ENCODE data around the gene SIGMAR1. TPM values are rescaled to one million over a fixed set of nuclear protein-coding genes. Genes with fewer than 3 reads are reported as not detected.
A peak's percentile ranks its signal among the peaks of the same experiment; 100 is the strongest.

Gene SIGMAR1
- total RNA-seq, 3 donors from 2014 or later (not counting 1 experiment from before 2014, with no cell fraction given): 22.1 to 29.8 (median 23.0) TPM

GRCh38 chr9:34623374-34624235 lies 14.0 kb downstream of the SIGMAR1 start:
- Mint-ChIP-seq H3K4me1 (peaks cover 36 to 44% of the 10 kb centered on the region in 2 donors), H3K36me3 (peaks cover 5% of the 10 kb centered on the region), H3K27ac (no peak overlapping the region), H3K27me3 (ENCODE audit: low read depth in 2 of 2) (peaks cover 49 to 51% of the 10 kb centered on the region in 2 donors), H3K9me3 (no peaks in the 10 kb centered on the region), H3K4me3 (peak overlapping the region; percentile 39)
- no peaks in the 10 kb centered on the region for H3K36me3 ChIP-seq (ENCODE audit: control insufficient read depth, insufficient read depth, low read length)
- H3K27ac ChIP-seq (ENCODE audit: low read length): no peak overlapping the region
- peaks cover 58% of the 10 kb centered on the region for H3K27me3 ChIP-seq (ENCODE audit: control insufficient read depth, insufficient read depth, low read length)
- peak in 1 of 2 donors; percentile 38 for DNase-seq
- ATAC-seq: no peak
- 8% methylated on average over 55 of the region's 63 CpGs for WGBS (ENCODE audit: insufficient coverage)
- intact Hi-C loops (cut with micrococcal nuclease): no loop called here
- H3K4me3 ChIP-seq (ENCODE audit: low read length): no peak overlapping the region
- no peak for TF ChIP-seq CTCF (IDR thresholded peaks at IDR 0.05)
- no peaks in the 10 kb centered on the region for H3K9me3 ChIP-seq (ENCODE audit: control insufficient read depth, insufficient read depth, low read length)
- peaks cover 34% of the 10 kb centered on the region for H3K4me1 ChIP-seq (ENCODE audit: control insufficient read depth, insufficient read depth, low read length)

DNA sequence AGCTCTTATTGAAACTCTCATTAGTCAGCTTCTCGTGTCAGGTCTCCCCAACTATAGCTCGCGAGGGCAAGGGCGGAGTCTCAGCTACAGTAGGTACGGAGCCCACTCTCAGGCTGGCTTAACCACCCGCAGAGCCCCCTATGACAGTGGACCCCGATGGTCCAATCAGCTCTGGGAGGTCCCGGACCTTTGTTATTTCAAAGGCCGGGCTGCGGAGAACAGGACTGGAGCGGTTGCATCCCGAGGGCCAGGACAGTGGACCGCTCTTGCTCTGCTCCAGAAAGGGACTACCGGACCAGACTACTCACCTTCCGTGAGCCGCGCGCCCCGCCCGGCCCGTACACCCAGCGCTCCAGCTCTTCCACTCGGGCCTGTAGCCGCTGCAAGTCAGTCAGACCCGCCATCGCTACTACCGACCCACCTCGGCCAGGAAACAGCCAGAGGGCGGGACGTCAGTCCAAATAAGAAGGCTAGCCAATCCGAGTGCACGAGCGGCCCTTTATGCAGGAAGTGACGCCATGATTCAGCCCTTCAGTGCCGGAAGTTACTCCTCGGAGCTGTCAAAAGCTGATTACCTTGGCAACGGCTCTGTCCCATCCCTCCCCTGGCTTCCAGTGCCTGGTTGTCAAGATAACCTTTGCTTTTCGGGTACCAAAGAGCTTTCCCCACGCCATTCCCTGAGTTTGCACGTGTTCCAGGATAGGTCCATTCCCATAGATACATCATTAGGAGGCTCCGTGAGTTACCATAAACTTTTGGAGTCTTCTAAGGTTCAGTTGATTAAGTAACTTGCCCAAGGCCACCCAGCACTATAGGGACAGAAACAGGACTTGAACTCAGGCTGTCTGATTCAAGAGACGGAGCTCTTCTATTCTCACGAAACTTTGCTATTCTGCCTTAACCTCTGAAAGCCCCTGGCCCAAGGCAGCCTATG lies 17.3 kb downstream of the SIGMAR1 start, which contains the start of gene DCTN3:
DCTN3 (minus strand) TSS at position 435 of the 934 bp plus-strand sequence; CDS start at position 404, 31 bp downstream.
- peak; percentile 97 to 98 (median 97) for ATAC-seq
- peak within 1 kb of the TSS; percentile 68 for H3K4me3 ChIP-seq (ENCODE audit: low read length)
- peaks cover 7% of the 10 kb centered on the region for H3K36me3 Mint-ChIP-seq

DNA sequence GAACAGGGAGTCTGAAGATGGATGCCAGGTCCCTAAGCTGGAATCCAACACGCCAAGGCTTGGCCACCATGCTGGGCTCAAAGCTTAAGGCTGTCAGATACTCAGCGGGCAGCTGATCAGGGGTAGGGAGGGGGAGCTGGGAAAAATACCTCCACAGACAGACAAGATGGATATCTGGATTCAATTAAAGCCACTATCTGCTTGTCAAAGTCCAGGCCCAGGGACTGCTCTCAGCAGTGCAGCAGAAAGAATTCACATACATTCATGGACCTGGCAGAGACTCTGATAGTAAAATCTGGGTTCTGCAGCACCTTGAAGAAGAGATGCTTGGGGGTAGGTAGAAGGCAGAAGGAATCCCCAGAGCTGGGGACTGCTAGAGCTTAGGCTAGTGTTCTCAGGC lies 22.5 kb downstream of the SIGMAR1 start:
- no peak overlapping the region for H3K27ac Mint-ChIP-seq
- Histone ChIP-seq H3K9me3 (ENCODE audit: control insufficient read depth, insufficient read depth, low read length) (no peaks in the 10 kb centered on the region), H3K4me3 (ENCODE audit: low read length) (no peak overlapping the region), H3K4me1 (ENCODE audit: control insufficient read depth, insufficient read depth, low read length) (peaks cover 33% of the 10 kb centered on the region), H3K36me3 (ENCODE audit: control insufficient read depth, insufficient read depth, low read length) (peaks cover 31% of the 10 kb centered on the region), H3K27me3 (ENCODE audit: control insufficient read depth, insufficient read depth, low read length) (no peaks in the 10 kb centered on the region), H3K27ac (ENCODE audit: low read length) (no peak overlapping the region)
- H3K4me3 Mint-ChIP-seq: no peak overlapping the region
- intact Hi-C loops (cut with micrococcal nuclease): no loop called here
- TF ChIP-seq CTCF (IDR thresholded peaks at IDR 0.05): no peak
- peaks cover 7% of the 10 kb centered on the region for H3K36me3 Mint-ChIP-seq
- no peaks in the 10 kb centered on the region for H3K9me3 Mint-ChIP-seq
- peaks cover 41 to 47% of the 10 kb centered on the region in 2 donors for H3K4me1 Mint-ChIP-seq
- WGBS (ENCODE audit: insufficient coverage): 100% methylated on average over 2 of the region's 2 CpGs
- ATAC-seq (no peak), DNase-seq (no peak)
- no peaks in the 10 kb centered on the region for H3K27me3 Mint-ChIP-seq (ENCODE audit: low read depth in 2 of 2)

More for the DNA sequence above, 17.3 kb downstream of the SIGMAR1 start, which contains the start of gene DCTN3:
- Mint-ChIP-seq H3K27ac (peak within 1 kb of the TSS; percentile 89 to 95), H3K9me3 (no peaks in the 10 kb centered on the region), H3K4me1 (peaks cover 30 to 37% of the 10 kb centered on the region in 2 donors), H3K27me3 (ENCODE audit: low read depth in 2 of 2) (peaks cover 19 to 26% of the 10 kb centered on the region in 2 donors), H3K4me3 (peak within 1 kb of the TSS; percentile 95)
- peak; percentile 85 to 97 for DNase-seq
- no peaks in the 10 kb centered on the region for H3K9me3 ChIP-seq (ENCODE audit: control insufficient read depth, insufficient read depth, low read length)
- H3K27me3 ChIP-seq (ENCODE audit: control insufficient read depth, insufficient read depth, low read length): peaks cover 35% of the 10 kb centered on the region
- no peak for TF ChIP-seq CTCF (IDR thresholded peaks at IDR 0.05)
- H3K27ac ChIP-seq (ENCODE audit: low read length): peak within 1 kb of the TSS; percentile 67
- intact Hi-C loops (cut with micrococcal nuclease): loop anchor here (1.0 kb wide), 2 partner anchors 8 to 14 kb away; partner anchors contain the start of gene RPP25L
- H3K4me1 ChIP-seq (ENCODE audit: control insufficient read depth, insufficient read depth, low read length): peaks cover 30% of the 10 kb centered on the region
- H3K36me3 ChIP-seq (ENCODE audit: control insufficient read depth, insufficient read depth, low read length): peaks cover 24% of the 10 kb centered on the region
- WGBS (ENCODE audit: insufficient coverage): 6% methylated on average over 43 of the region's 43 CpGs

Measured in natural killer cell (primary cell).